NCI-H2107 treated with DMSO at 0.1 percent for 48 hours (cell line): ENCODE measurements around the gene SYNGR3.

Experiments
- DNase-seq: peaks from one replicate; lab custom pipeline; 2025; ENCODE audit not compliant: unreplicated experiment; lab: John Stamatoyannopoulos, UW

The SYNGR3 gene

DNA sequence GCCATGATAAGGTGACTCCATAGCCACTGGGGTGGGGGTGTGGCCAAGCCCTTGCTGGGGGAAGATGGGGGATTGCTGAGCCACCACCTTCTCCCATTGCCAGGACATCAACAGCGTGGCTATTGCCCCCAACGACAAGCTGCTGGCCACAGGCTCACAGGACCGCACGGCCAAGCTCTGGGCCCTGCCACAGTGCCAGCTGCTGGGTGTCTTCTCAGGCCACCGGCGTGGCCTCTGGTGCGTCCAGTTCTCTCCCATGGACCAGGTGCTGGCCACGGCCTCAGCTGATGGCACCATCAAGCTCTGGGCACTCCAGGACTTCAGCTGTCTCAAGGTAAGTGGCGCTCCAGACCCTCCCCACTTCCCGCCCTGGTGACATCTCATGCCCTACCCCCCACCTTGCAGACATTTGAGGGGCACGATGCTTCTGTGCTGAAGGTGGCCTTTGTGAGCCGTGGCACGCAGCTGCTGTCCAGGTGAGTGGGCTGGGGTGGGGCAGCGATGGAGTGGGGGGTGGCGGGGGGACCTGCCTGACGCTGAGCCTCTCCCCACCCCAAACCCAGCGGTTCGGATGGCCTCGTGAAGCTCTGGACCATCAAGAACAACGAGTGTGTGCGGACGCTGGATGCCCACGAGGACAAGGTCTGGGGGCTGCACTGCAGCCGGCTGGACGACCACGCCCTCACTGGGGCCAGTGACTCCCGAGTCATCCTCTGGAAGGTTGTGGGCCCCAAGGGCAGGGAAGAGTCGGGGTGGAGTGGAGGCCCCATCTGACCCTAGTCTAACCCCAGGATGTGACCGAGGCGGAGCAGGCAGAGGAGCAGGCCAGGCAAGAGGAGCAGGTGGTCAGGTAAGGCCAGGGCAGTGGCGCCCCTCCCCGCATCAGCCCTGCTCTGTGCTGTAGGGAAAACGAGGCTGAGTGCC lies 12.6 kb upstream of the SYNGR3 start:
- no peak for DNase-seq

DNA sequence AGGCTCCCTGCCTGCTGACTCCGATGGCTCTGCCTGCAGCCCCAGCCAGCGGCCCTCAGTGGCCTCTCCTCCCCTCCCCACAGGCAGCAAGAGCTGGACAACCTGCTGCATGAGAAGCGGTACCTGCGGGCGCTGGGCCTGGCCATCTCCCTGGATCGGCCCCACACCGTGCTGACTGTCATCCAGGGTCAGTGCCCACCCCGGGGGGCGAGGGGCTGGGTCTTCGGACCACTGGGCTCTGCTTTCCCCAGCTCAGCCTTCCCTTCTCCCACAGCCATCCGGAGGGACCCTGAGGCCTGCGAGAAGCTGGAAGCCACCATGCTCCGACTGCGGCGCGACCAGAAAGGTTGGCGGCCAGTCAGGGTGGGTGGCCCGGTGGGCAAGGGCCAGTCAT lies 11.9 kb upstream of the SYNGR3 start:
- no peak for DNase-seq

DNA sequence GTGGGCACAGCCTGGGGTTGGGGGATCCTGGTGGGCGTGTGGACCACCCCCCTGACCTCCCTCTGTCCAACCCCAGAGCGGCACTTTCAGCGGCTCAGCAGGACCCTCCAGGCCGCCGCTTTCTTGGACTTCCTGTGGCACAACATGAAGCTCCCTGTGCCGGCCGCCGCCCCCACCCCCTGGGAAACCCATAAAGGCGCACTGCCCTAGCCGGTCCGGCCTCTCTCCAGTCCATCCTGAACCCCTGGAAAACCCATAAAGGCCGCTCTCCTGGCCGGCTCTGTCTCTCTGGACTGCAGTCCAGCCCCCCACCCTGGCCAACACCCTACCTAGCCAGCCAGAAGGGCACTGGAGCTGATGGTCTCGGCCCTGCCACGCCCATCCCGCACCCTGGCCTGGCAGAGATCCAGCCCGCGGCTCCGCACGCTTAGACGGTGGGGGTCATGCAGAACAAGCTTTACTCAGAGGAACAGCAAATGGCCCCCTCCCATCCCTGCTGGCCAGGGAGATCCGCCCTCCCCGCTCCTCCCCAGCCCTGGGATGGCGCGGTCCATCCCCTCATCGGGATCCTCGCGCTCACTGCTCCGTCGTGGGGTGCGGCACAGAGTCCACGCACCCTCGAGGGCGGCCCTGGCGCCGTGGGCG lies 11.2 kb upstream of the SYNGR3 start:
- DNase-seq: no peak

DNA sequence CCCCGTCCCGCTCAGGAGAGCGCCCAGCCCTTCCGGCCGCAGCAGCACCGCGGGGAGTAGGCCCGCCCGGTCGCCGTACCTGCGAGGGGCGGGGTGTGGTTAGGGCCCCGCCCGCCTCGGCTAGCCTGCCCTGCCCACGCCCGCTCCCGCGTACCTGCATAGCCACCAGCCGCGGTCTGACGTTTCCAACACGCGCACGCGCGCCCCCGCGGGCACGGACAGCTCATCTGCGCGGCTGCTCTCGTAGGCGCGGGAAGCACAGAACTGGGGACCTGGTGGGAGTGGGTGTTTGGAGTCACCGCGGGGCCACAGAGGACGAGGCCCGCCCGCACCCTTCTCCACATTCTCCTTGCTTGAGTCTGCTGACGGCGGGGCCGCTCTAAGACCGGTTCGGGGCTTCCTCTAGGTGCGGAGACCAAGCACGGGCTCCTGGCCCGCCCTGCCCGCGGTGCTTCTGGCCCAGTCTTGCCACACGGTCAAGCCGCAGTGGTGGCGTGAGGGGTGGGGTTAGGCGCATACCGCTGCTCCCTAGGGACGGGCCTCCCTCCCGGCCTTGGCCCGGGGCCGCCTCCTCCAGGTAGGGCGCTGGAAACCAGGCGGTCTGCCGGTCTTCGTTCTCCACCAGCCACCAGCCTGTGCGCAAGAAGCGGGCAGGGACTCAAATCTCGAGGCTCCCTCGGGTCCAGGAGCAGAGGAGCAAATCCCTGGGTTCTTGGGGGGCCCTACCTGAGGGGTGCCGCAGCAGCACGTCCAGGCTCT lies 10.3 kb upstream of the SYNGR3 start:
- no peak for DNase-seq

DNA sequence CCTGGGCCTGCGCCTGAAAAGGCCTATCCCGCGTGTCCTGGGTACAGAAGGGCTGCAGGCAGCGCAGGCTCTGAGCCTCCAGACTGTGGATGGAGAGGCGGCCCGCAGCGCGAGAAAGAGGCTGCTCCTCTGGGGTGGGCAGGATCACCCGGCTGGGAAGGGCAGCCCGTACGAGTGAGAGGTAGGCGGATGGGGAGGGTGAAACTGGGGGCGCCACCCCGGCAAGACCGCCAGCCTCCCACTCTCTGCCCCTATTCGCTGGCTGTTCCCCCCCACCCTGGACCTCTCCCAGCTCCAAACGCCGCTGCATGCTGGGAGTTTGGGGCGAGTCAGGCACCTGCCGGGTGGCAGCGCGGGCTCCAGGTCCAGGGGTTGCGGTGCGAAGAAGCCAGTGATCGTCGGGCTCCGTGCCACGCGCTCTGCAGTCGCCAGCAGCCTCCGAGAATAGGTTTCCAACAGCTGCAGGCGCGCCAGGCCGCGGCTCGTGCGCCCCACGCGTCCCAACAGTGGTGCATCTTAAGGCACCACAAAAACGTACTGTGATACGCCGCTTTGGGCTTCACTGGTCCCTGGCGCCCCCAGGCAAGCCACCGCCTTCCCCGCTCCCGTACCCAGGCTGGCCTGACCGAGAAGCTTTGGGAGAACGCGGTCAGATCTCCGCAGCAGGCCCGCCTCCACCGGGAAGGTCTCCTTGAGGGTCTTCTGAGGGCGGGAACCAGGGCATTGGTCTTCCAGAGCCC lies 9.6 kb upstream of the SYNGR3 start:
- no peak for DNase-seq

DNA sequence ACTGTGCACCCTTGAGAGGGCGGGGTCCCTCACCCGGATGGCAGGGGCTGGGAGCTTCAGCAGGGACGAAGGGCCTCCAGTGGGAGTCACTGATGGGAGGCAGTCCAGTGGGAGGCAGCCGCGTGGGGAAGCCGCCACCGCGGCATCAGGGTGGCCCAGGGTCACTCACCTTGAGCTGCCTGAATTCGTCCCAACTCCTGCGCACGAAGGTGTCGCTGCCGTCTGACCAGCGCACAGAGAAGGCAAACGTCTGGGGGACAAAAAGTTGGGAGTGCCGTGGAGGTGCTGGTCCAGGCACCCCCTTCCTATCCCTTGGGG lies 9.0 kb upstream of the SYNGR3 start:
- DNase-seq: no peak

DNA sequence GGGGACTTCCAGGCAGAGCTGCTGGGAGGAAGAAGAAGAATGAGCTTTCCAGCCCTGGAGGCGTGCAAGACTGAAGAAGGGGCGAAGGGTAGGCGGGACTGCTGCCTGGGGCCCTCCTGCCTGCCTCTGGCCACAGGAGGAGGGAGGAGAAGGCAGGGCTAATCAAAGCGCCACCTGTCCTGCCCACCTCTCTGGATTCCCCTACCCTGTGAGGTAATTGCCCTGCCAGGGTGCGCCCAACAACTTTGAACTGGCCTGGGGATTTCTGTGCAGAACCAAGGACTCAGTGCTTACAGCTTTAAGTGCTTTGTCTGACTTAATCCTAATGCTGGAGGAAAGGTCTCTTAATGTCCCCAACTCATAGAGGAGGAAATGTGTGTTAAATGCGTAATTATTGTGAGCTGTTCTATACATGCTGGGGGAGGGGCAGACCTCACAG lies 8.4 kb upstream of the SYNGR3 start, which contains the start of gene NOXO1:
Gene NOXO1, minus strand, starts transcription at position 72 of the 439 bp plus-strand sequence. CDS start 290 bp downstream, outside the sequence.
- no peak for DNase-seq

DNA sequence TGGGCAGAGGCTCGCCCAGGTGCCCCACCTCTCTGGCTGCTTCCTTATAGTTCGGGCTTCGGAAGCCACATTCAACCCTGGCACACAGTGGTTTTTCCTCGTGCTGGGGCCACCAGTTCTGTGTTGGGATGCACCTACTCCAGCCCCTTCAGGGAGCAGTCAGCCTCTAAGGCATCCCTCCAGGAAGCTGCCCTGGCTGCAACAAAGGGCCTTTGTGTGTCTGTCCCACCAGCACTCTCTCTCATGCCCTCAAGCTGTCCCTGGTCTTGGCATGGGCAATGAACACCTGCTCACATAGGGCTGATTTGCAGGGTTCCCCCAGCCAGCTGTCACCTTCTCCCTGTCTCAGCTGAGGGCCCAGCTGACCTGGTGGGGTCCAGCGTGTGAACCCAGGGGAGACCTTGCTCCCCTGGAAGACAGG lies 7.7 kb upstream of the SYNGR3 start:
- no peak for DNase-seq

DNA sequence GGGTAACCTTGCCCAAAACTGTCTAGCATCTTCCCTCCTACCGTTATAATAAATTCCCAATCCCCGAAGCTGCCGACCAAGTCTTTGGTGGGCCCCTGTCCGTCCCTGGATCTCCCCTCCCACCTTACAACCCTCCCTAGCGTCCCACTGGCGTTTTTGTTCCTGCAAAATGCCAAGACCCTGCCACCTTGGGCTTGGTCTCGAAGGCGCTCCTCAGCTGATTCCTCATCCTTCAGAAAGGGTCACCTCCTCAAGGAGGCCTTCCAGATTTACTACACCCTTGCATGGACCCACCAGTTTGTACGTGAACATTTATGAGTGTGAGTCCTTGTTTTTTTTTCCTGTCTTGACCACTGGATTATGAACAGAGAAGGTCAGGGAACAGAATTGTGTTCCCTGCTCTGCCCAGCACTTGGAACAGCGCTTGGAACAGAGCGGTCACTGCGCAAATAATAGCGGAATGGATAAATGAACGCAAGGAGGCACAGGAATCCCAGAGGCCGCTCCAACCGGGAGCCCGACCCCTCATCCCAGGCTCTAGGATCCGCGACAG lies 6.7 kb upstream of the SYNGR3 start:
- no peak for DNase-seq

DNA sequence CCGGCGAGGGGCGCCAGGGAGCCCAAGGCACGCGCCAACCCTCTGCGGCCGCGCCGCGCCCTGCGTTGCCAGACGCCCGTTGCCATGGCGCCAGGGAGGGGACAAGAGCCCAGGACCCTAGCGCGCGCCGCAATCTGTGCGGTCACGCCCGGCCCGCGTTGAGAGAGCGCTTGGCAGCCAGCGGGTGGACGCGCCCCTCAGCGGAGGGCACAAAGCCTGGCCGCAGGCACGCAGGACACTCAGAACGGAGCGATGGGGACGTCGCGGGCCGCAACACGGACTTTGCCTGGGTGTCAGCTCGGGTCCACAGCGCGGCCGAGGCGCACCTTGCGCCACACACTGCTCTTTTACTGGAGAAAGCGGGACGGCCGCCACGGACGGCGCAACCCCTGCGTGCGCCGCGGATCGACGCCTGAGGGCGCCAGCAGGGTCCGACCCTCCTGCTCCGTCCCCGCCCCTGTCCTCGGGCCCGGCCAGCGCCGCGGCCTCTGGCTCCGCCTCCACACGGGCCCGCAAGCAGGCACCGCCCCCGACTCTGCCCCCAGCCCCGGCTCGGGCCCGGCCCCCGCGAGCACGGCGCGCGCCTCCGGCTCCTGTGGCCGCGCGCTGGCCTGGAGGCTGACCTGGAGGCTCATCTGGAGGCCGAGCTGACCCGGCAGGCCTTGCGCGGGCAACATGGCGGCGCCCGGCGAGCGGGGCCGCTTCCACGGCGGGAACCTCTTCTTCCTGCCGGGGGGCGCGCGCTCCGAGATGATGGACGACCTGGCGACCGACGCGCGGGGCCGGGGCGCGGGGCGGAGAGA lies 6.0 kb upstream of the SYNGR3 start, which contains the start of gene GFER:
Gene GFER, plus strand, starts transcription at position 650 of the 803 bp plus-strand sequence. Its CDS starts 26 bp downstream, at position 676.
- peak; percentile 51 for DNase-seq

DNA sequence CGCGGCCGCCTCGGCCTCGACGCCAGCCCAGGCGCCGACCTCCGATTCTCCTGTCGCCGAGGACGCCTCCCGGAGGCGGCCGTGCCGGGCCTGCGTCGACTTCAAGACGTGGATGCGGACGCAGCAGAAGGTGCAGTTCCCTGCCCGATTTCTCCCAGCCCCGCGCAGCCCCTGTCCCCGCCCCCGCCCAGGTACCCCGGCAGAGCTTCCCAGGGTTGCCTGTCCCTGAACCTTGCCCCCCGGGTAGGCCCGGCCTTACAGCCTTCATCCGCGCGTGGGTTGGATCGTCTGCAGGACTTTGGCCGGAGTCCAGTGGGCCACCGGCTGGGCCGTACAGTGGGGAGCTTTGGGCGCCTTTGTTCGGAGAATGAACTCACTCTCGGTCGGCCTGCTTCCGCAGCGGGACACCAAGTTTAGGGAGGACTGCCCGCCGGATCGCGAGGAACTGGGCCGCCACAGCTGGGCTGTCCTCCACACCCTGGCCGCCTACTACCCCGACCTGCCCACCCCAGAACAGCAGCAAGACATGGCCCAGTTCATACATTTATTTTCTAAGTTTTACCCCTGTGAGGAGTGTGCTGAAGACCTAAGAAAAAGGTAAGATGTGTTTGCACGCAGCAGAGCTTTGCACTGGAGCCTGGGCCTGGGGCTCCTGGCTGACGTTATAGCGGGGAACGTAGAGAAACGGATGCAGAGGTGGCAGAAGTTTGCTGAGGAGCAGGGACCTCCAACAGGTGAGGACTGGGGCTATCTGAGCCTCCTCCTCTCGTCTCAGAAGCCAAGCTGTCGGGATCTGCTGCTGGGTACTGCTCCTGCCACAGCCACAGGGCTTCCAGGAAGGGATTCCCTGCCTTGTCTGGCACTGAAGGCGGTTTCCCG lies 5.2 kb upstream of the SYNGR3 start:
- DNase-seq: no peak

DNA sequence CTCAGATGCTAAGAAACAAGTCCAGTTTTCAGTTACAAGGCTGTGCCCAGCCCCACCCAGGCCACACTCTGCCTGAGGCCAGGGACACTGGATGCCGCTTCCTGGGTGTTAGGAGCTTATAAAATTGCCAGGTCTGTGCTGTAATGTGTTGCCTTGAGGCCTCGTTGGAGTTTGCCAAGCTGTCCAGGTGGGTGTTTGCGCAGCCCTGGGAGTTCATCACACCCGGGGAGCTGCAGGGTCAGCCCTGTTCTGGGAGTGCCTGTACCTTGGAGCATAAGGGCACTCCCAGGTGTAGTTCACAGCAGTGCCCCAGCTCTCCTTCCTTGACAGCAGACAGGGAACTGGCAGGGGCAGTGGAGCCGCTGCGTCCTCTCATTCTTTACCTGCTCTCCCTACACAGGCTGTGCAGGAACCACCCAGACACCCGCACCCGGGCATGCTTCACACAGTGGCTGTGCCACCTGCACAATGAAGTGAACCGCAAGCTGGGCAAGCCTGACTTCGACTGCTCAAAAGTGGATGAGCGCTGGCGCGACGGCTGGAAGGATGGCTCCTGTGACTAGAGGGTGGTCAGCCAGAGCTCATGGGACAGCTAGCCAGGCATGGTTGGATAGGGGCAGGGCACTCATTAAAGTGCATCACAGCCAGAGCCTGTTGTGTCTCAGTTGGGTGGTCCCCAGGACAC lies 4.2 kb upstream of the SYNGR3 start:
- DNase-seq: no peak

DNA sequence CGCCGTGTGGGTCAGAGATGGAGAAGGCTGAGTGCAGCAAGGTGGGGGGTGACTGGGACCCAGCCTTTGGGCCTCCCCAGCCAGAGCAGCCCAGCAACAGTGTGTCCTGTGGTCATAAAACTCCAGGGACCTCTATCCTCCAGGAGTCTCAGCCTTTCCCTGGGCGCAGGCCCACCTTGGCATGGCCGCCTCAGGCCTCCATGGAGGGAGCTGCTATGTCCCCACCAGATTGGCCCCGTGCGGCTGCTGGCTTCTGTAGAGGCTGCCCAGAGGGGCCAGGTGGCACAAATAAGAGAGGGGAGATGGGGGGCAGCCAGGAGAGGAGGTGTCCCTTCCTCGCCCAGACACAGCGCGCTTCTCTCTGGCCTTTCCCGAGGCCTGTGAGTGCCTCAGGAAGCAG lies 2.6 kb upstream of the SYNGR3 start:
- DNase-seq: no peak

DNA sequence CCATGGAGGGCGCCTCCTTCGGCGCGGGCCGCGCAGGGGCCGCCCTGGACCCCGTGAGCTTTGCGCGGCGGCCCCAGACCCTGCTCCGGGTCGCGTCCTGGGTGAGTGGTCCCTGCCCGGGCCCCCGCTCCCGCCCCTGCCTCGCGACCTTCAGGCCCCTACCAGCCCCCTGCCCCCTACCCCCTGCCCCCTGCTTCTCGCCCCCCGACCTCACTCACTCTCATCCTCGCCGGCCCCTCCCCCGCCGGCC lies 256 bp downstream of the SYNGR3 start:
- no peak for DNase-seq

DNA sequence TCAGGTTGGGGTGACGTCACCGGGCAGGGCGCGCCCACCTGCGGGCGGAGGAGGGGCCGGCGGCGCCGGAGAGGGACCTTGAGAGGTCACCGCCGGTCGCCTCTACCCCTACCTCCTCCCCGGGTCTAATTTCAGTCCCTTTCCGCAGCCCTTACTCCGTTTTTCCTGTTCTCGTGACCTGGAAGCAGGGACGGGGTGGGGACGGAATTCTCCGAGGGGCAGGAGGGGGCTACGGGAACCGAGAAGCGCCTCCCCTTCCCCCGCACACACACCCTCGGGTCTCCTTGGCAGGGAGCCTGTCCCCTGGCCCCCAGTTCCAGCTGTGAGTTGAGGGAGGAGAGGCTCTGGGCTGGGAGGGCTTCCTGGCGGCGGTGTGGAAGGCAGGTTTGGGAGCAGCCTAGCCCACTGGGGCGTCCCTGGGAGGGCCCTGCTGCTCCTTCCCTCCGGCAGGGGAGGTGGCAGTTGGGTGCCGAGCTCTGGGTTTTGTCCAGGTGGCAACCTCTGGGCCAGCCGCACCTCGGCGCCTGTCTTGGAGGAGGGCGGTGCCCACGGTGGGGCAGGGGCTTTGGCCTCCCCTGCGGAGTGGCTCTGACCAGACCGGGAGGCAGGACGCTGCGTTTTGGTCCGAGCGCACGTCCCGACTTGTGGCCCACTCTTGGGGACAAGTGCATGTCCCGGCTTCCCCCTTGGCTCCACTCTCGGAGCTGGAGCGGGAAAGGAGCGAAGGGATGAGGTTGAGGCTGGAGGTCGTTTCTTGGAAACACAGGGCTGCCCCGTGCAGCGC lies 773 bp downstream of the SYNGR3 start:
- no peak for DNase-seq

DNA sequence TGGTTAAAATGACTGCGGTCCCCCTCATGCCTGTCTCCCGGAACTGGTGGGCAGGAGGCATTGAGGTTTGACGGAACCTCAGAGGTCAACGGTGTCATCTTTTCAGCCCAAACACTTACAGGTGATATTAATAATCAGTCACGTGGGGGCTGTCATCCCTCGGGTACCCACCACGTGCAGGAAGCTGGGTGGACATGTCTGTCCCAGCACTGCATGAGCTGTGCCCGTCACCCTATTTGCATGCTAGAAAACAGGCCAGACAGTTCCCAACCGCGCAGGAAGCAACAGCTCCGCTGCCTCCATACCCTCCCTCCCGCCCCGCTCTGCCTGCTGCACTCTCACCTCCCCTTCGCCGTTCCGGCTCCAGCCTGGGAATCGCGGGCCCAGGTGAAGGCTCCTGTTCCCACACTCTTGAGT lies 1.4 kb downstream of the SYNGR3 start:
- no peak for DNase-seq

DNA sequence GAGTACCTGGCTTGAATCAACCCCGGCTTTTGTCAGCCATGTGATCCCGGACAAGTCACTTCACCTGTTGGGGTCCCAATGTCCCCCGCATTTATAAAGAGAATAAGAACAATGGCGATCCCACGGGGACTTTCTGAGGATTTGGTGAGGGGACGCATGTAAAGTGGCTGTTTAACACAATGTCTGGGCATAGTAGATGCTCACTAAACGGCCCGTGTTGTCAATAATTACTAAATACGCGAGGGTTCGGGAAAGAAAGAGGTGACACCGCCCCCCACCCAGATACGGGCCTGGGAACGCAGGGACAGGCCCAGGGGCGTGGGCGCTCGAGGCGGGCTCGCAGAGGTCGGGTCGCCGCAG lies 1.8 kb downstream of the SYNGR3 start:
- no peak for DNase-seq
